HCT116 (cell line): ENCODE measurements around the gene TMEM106C.

Source experiments
- CBX3 ChIP-seq: IDR thresholded peaks from 2 replicates; pipeline ENCODE4 v1.6.1; 2012; ENCODE audit warnings: low read depth
- EZH2 ChIP-seq: fragments of 200-600 bp; sonication (generic); IDR thresholded peaks from 2 replicates; pipeline ENCODE4 v1.6.1; 2017; ENCODE audit warnings: antibody characterized with exemption, mixed run types
- EZH2phosphoT487 ChIP-seq: fragments of 200-600 bp; IDR thresholded peaks from 2 replicates; pipeline ENCODE4 v1.6.1; 2018; ENCODE audit warnings: antibody characterized with exemption, borderline replicate concordance
- FOSL1 ChIP-seq: IDR thresholded peaks from 2 replicates; pipeline ENCODE4 v1.6.1; 2012; ENCODE audit warnings: low read depth
- POLR2AphosphoS5 ChIP-seq: IDR thresholded peaks from 2 replicates; pipeline ENCODE4 v1.6.1; 2011; ENCODE audit warnings: mild to moderate bottlenecking, low read depth, low read length, moderate library complexity
- RAD21 ChIP-seq: IDR thresholded peaks from 2 replicates; pipeline ENCODE4 v1.6.1; 2012; ENCODE audit warnings: low read depth, mild to moderate bottlenecking
- SIN3A ChIP-seq: IDR thresholded peaks from 2 replicates; pipeline ENCODE4 v1.6.1; 2012; ENCODE audit warnings: low read depth
- SP1 ChIP-seq: IDR thresholded peaks from 2 replicates; pipeline ENCODE4 v1.6.1; 2012; ENCODE audit warnings: low read depth
- TF ChIP-seq, protein P1 (sequence below), 3 experiments: fragments of 200-600 bp in 1 of 3; sonication (generic) in 1 of 3; IDR thresholded peaks in 2 of 3; conservative IDR thresholded peaks in 1 of 3; 2 replicates each; pipeline ENCODE4 v1.5.1; 2012 to 2017; ENCODE audit warnings: low read depth in 2 of 3, low read length in 2 of 3, antibody characterized with exemption in 1 of 3, borderline replicate concordance in 1 of 3, control low read depth in 1 of 3, mild to moderate bottlenecking in 1 of 3, mixed read lengths in 1 of 3, mixed run types in 1 of 3, moderate library complexity in 1 of 3; ENCODE audit not compliant: insufficient read depth in 1 of 3
- TF ChIP-seq, protein P2 (sequence below): IDR thresholded peaks from 2 replicates; pipeline ENCODE4 v1.6.1; 2012
- TF ChIP-seq, protein P3 (sequence below): IDR thresholded peaks from 2 replicates; pipeline ENCODE4 v1.6.1; 2012
- TF ChIP-seq, protein P4 (sequence below): IDR thresholded peaks from 2 replicates; pipeline ENCODE4 v1.6.1; 2011; ENCODE audit warnings: mild to moderate bottlenecking, low read length, moderate library complexity; ENCODE audit not compliant: insufficient replicate concordance; ENCODE audit errors: extremely low read depth

DNA sequence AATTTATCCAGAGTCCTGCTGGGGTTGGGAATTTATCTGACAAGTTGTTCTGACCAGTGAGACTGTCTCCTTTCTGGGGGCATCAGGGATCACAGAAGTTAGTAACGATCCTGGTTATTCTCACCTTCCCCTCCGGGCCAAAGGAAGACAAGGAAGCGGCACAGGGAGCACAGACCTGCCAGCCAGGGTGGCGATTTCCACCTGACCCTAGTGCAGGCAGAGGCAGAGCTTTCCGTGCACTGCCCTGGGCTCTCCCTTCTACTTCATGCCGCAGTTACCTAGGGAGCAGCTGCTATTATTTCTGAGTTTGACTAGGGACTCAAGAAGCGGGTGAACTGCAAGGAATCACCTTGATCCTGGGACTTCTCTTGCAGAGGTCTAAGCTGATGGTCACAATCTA lies 7.4 kb downstream of the TMEM106C start:
- TF ChIP-seq, protein P1, sequence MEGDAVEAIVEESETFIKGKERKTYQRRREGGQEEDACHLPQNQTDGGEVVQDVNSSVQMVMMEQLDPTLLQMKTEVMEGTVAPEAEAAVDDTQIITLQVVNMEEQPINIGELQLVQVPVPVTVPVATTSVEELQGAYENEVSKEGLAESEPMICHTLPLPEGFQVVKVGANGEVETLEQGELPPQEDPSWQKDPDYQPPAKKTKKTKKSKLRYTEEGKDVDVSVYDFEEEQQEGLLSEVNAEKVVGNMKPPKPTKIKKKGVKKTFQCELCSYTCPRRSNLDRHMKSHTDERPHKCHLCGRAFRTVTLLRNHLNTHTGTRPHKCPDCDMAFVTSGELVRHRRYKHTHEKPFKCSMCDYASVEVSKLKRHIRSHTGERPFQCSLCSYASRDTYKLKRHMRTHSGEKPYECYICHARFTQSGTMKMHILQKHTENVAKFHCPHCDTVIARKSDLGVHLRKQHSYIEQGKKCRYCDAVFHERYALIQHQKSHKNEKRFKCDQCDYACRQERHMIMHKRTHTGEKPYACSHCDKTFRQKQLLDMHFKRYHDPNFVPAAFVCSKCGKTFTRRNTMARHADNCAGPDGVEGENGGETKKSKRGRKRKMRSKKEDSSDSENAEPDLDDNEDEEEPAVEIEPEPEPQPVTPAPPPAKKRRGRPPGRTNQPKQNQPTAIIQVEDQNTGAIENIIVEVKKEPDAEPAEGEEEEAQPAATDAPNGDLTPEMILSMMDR (IDR thresholded peaks at IDR 0.05 in 2 of 3, conservative IDR thresholded peaks at IDR 0.05 in 1 of 3; ENCODE audit: borderline replicate concordance in 1 of 3, insufficient read depth in 1 of 3, low read depth in 2 of 3, low read length in 2 of 3), result no peak
- TF ChIP-seq, protein P2, sequence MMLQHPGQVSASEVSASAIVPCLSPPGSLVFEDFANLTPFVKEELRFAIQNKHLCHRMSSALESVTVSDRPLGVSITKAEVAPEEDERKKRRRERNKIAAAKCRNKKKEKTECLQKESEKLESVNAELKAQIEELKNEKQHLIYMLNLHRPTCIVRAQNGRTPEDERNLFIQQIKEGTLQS, result no peak
- TF ChIP-seq EZH2, result no peak
- TF ChIP-seq, protein P3, sequence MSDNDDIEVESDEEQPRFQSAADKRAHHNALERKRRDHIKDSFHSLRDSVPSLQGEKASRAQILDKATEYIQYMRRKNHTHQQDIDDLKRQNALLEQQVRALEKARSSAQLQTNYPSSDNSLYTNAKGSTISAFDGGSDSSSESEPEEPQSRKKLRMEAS, result no peak
- TF ChIP-seq RAD21, result no peak
- no peak for TF ChIP-seq SP1
- TF ChIP-seq SIN3A, result no peak
- no peak for TF ChIP-seq POLR2AphosphoS5
- no peak for TF ChIP-seq FOSL1
- TF ChIP-seq, protein P4, sequence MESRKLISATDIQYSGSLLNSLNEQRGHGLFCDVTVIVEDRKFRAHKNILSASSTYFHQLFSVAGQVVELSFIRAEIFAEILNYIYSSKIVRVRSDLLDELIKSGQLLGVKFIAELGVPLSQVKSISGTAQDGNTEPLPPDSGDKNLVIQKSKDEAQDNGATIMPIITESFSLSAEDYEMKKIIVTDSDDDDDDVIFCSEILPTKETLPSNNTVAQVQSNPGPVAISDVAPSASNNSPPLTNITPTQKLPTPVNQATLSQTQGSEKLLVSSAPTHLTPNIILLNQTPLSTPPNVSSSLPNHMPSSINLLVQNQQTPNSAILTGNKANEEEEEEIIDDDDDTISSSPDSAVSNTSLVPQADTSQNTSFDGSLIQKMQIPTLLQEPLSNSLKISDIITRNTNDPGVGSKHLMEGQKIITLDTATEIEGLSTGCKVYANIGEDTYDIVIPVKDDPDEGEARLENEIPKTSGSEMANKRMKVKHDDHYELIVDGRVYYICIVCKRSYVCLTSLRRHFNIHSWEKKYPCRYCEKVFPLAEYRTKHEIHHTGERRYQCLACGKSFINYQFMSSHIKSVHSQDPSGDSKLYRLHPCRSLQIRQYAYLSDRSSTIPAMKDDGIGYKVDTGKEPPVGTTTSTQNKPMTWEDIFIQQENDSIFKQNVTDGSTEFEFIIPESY, result no peak
- no peak for TF ChIP-seq EZH2phosphoT487
- no peak for TF ChIP-seq CBX3
